IPS DF 6.9 (cell line): ENCODE measurements around the gene PAX8.

Source experiments
- DNase-seq: peaks from one replicate; pipeline ENCODE4 v3.0.0-alpha.2; 2013; ENCODE audit warnings: low read depth, low spot score
- H3K27ac ChIP-seq: one replicate; pipeline ENCODE4 v1.5.1; 2013; ENCODE audit warnings: low read length, control low read depth
- H3K27me3 ChIP-seq: 2 replicates; pipeline ENCODE4 v1.6.1; 2013; ENCODE audit warnings: mild to moderate bottlenecking, low read length; ENCODE audit not compliant: control insufficient read depth, insufficient read depth
- H3K36me3 ChIP-seq: 2 replicates; pipeline ENCODE4 v1.6.1; 2013; ENCODE audit warnings: low read length; ENCODE audit not compliant: control insufficient read depth, insufficient read depth
- H3K4me1 ChIP-seq: 2 replicates; pipeline ENCODE4 v1.6.1; 2013; ENCODE audit warnings: low read length; ENCODE audit not compliant: control insufficient read depth, insufficient read depth
- H3K4me3 ChIP-seq: 2 replicates; pipeline ENCODE4 v1.5.1; 2013; ENCODE audit warnings: mild to moderate bottlenecking, low read length
- H3K9me3 ChIP-seq: 2 replicates; pipeline ENCODE4 v1.6.1; 2013; ENCODE audit warnings: low read length, inconsistent platforms; ENCODE audit not compliant: control insufficient read depth, insufficient read depth
- WGBS: extraction: QIAGEN DNeasy Blood & Tissue Kit; methylation state at CpG from one replicate; pipeline ENCODE4 v1.1.7; 2013; ENCODE audit warnings: mixed read lengths, missing lambda C conversion rate; ENCODE audit not compliant: insufficient read length, insufficient coverage; 5-methylcytosine and 5-hydroxymethylcytosine counted together

Gene PAX8

GRCh38 chr2:113229795-113230194 is 48.9 kb downstream of the PAX8 start:
- no peak for DNase-seq
- no CpG with 5 or more reads among the region's 3 CpGs for WGBS

GRCh38 chr2:113228991-113229716 is 49.6 kb downstream of the PAX8 start:
- no CpG with 5 or more reads among the region's 3 CpGs for WGBS
- H3K4me3 ChIP-seq = no peak overlapping the region
- H3K9me3 ChIP-seq = no peaks in the 10 kb centered on the region
- no peaks in the 10 kb centered on the region for H3K36me3 ChIP-seq
- no peaks in the 10 kb centered on the region for H3K27me3 ChIP-seq
- no peak for DNase-seq
- no peak overlapping the region for H3K27ac ChIP-seq
- H3K4me1 ChIP-seq = 0 out of 2 replicates have a peak, but pooled peaks cover 1% of the 10 kb centered on the region

More at GRCh38 chr2:113229795-113230194, 48.9 kb downstream of the PAX8 start:
- H3K4me3 ChIP-seq = no peak overlapping the region
- H3K36me3 ChIP-seq = no peaks in the 10 kb centered on the region
- H3K9me3 ChIP-seq = no peaks in the 10 kb centered on the region
- no peaks in the 10 kb centered on the region for H3K27me3 ChIP-seq
- no peak overlapping the region for H3K27ac ChIP-seq
- H3K4me1 ChIP-seq = 0 out of 2 replicates have a peak, but pooled peaks cover 1% of the 10 kb centered on the region

- Histone ChIP-seq H3K27ac (no peak overlapping the region), H3K36me3 (no peaks in the 10 kb centered on the region), H3K9me3 (no peaks in the 10 kb centered on the region), H3K4me1 (0 out of 2 replicates have a peak, but pooled peaks cover 1% of the 10 kb centered on the region), H3K27me3 (no peaks in the 10 kb centered on the region), H3K4me3 (no peak overlapping the region)
- no CpG with 5 or more reads among the region's 1 CpG for WGBS
- DNase-seq = no peak
Observed at GRCh38 chr2:113228351-113228750, 50.4 kb downstream of the PAX8 start.

GRCh38 chr2:113227698-113228097 is 51.0 kb downstream of the PAX8 start:
- Histone ChIP-seq H3K4me3 (no peak overlapping the region), H3K4me1 (0 out of 2 replicates have a peak, but pooled peaks cover 1% of the 10 kb centered on the region)
- WGBS = no CpG with 5 or more reads among the region's 3 CpGs

GRCh38 chr2:113227290-113227689 is 51.4 kb downstream of the PAX8 start:
- no peaks in the 10 kb centered on the region for H3K27me3 ChIP-seq
- no peak overlapping the region for H3K27ac ChIP-seq
- H3K4me3 ChIP-seq = no peak overlapping the region
- no peaks in the 10 kb centered on the region for H3K9me3 ChIP-seq
- H3K4me1 ChIP-seq = 0 out of 2 replicates have a peak, but pooled peaks cover 1% of the 10 kb centered on the region
- H3K36me3 ChIP-seq = no peaks in the 10 kb centered on the region
- no CpG with 5 or more reads among the region's 1 CpG for WGBS
- DNase-seq = no peak

More at GRCh38 chr2:113227698-113228097, 51.0 kb downstream of the PAX8 start:
- no peaks in the 10 kb centered on the region for H3K27me3 ChIP-seq
- H3K9me3 ChIP-seq = no peaks in the 10 kb centered on the region
- no peak overlapping the region for H3K27ac ChIP-seq
- DNase-seq = no peak
- no peaks in the 10 kb centered on the region for H3K36me3 ChIP-seq

GRCh38 chr2:113226462-113226861 is 52.3 kb downstream of the PAX8 start:
- no peaks in the 10 kb centered on the region for H3K36me3 ChIP-seq
- H3K27ac ChIP-seq = no peak overlapping the region
- no peaks in the 10 kb centered on the region for H3K27me3 ChIP-seq
- 0 out of 2 replicates have a peak, but pooled peaks cover 1% of the 10 kb centered on the region for H3K4me1 ChIP-seq
- no peaks in the 10 kb centered on the region for H3K9me3 ChIP-seq
- DNase-seq = no peak
- H3K4me3 ChIP-seq = no peak overlapping the region
- WGBS = no CpG with 5 or more reads among the region's 4 CpGs

- Histone ChIP-seq H3K4me1 (0 out of 2 replicates have a peak, but pooled peaks cover 1% of the 10 kb centered on the region), H3K27ac (no peak overlapping the region), H3K4me3 (no peak overlapping the region), H3K36me3 (no peaks in the 10 kb centered on the region), H3K9me3 (no peaks in the 10 kb centered on the region), H3K27me3 (no peaks in the 10 kb centered on the region)
- DNase-seq = no peak
- no CpG with 5 or more reads among the region's 12 CpGs for WGBS
Observed at GRCh38 chr2:113225263-113226259, 53.2 kb downstream of the PAX8 start.

GRCh38 chr2:113224647-113225236 is 54.0 kb downstream of the PAX8 start:
- Histone ChIP-seq H3K36me3 (no peaks in the 10 kb centered on the region), H3K9me3 (no peaks in the 10 kb centered on the region), H3K27me3 (no peaks in the 10 kb centered on the region), H3K4me3 (no peak overlapping the region), H3K4me1 (0 out of 2 replicates have a peak, but pooled peaks cover 1% of the 10 kb centered on the region), H3K27ac (no peak overlapping the region)
- WGBS = 100% methylated on average over 1 of the region's 2 CpGs
- DNase-seq = no peak

GRCh38 chr2:113223813-113224212 is 54.9 kb downstream of the PAX8 start:
- Histone ChIP-seq H3K4me3 (no peak overlapping the region), H3K27ac (no peak overlapping the region), H3K36me3 (no peaks in the 10 kb centered on the region), H3K9me3 (no peaks in the 10 kb centered on the region), H3K4me1 (0 out of 2 replicates have a peak, but pooled peaks cover 1% of the 10 kb centered on the region), H3K27me3 (no peaks in the 10 kb centered on the region)
- 100% methylated on average over 1 of the region's 1 CpG for WGBS
- no peak for DNase-seq

DNA sequence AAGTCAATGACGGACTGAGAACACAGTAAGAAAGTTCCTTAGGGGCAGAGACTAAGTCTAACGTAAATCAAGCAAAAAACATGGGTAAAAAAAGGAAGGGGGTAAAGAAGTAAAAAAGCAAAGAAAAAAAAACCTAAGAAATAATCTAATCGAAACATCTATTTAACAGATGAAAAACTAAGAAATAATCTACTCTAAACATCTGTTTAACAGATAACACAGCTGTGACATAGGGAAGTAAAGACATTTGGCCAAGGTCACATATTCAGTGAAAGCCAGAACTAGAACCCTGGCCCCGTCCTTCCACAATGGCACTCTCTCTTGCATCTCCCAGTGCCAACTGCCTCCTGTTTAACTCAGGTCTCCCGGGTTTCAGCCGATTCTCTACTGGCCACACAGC is 56.9 kb downstream of the PAX8 start:
- WGBS = no CpG with 5 or more reads among the region's 6 CpGs
- DNase-seq = no peak
- no peak overlapping the region for H3K27ac ChIP-seq

More for the DNA sequence above, 56.9 kb downstream of the PAX8 start:
- Histone ChIP-seq H3K27me3 (no peaks in the 10 kb centered on the region), H3K9me3 (no peaks in the 10 kb centered on the region), H3K36me3 (no peaks in the 10 kb centered on the region), H3K4me1 (peaks cover 3% of the 10 kb centered on the region; the same call in 1 of the 2 replicates), H3K4me3 (no peak overlapping the region)
